ENCODE measurements around the gene ZNF557. TPM values are rescaled to one million over a fixed set of nuclear protein-coding genes. Genes with fewer than 3 reads are reported as not detected.

Gene ZNF557
- total and polyA plus RNA-seq, 2 of the 4 experiments (the other 2 are of a cell fraction) = 3.7 to 21.1 TPM

DNA sequence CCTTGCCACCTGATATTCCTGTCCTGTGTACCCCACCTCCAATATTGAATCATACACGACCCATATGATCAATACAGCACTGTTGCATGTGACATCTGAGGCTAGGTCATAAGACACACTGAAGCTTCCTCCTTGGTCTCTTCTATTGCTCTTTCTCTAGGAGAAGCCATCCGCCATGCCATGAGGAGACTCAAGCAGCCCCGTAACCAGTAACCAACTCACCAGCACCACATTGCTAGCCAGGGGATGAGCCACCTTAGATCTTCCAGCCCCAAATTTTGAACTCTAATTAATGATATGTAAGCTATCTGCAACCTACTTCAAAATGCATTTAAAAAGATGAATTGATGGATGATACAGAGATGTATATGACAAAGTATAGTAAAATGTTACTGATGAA, 28.6 kb downstream of the ZNF557 start:
- WGBS, 2 experiments (ENCODE audit: extremely low coverage in 2 of 2, insufficient read length in 1 of 2) = no CpG with 5 or more reads among the region's 3 CpGs
- H3K14ac ChIP-seq (replicated peaks; ENCODE audit: low read depth, low read length) = no peak overlapping the region
- H2AK5ac ChIP-seq (ENCODE audit: low read depth, low read length) = no peak overlapping the region
- no peaks in the 10 kb centered on the region; a peak in 1 of 4 replicates for H3K79me1 ChIP-seq (ENCODE audit: low read depth in 1 of 2, low read length in 2 of 2)
- H2AK9ac ChIP-seq (replicated peaks; ENCODE audit: low read depth, low read length, poor library complexity) = no peak overlapping the region
- no peaks in the 10 kb centered on the region for H3K9me1 ChIP-seq (ENCODE audit: insufficient read depth, low read length)
- H3K9me3 ChIP-seq (ENCODE audit: control insufficient read depth, insufficient read depth, low read length) = peaks cover 12% of the 10 kb centered on the region
- no peak for ATAC-seq (ENCODE audit: low read depth)
- H2BK20ac ChIP-seq (ENCODE audit: low read depth, low read length) = no peak overlapping the region
- peak overlapping the region in 1 of 2 experiments; percentile 13; a peak in 2 of 4 replicates for H4K8ac ChIP-seq (ENCODE audit: low read depth in 2 of 2, low read length in 2 of 2)
- H3K4me3 ChIP-seq (ENCODE audit: insufficient read depth, low read depth, low read length) = no peak overlapping the region
- H2BK120ac ChIP-seq (ENCODE audit: low read depth, low read length) = no peak overlapping the region
- no peak overlapping the region for H3K23ac ChIP-seq (ENCODE audit: low read depth, low read length)
- H3K36me3 ChIP-seq (ENCODE audit: control insufficient read depth, insufficient read depth, low read length) = no peaks in the 10 kb centered on the region
- no peak overlapping the region for H3K9ac ChIP-seq (ENCODE audit: low read depth, low read length)
- H3K27ac ChIP-seq (ENCODE audit: insufficient read depth, low read length) = no peak overlapping the region
- POLR2A ChIA-PET (ENCODE audit: unreplicated experiment) = interaction anchor here (0.6 kb wide), 2 partner anchors 26 to 605 kb away, joined by 3 to 7 read pairs; no protein-coding TSS in a partner anchor
- no peaks in the 10 kb centered on the region for H4K20me1 ChIP-seq (ENCODE audit: insufficient read depth, low read length)
- no peak overlapping the region for H2BK15ac ChIP-seq (ENCODE audit: low read depth, low read length)
- H3K56ac ChIP-seq (ENCODE audit: extremely low read depth, insufficient read depth, low read length) = no peak overlapping the region
- BruUV-seq (replicated peaks) = no TSS peak
- H3K18ac ChIP-seq (ENCODE audit: low read depth, low read length) = no peak overlapping the region
- no peak overlapping the region; the same call in 1 of the 2 replicates for H3K4me2 ChIP-seq (ENCODE audit: low read depth, low read length)
- no peak overlapping the region for H2AFZ ChIP-seq (replicated peaks; ENCODE audit: low read length, poor library complexity)
- H2BK5ac ChIP-seq (ENCODE audit: low read depth, low read length, poor library complexity, severe bottlenecking) = no peak overlapping the region
- intact Hi-C loops (cut with micrococcal nuclease) = no loop called here
- no peak overlapping the region for H4K5ac ChIP-seq (ENCODE audit: low read depth, low read length)
- H3K4ac ChIP-seq (ENCODE audit: low read depth, low read length) = no peak overlapping the region
- no peak overlapping the region for H4K91ac ChIP-seq (ENCODE audit: insufficient read depth, low read depth, low read length)
- CTCF ChIA-PET = no interaction called here
- TF ChIP-seq, protein P1, sequence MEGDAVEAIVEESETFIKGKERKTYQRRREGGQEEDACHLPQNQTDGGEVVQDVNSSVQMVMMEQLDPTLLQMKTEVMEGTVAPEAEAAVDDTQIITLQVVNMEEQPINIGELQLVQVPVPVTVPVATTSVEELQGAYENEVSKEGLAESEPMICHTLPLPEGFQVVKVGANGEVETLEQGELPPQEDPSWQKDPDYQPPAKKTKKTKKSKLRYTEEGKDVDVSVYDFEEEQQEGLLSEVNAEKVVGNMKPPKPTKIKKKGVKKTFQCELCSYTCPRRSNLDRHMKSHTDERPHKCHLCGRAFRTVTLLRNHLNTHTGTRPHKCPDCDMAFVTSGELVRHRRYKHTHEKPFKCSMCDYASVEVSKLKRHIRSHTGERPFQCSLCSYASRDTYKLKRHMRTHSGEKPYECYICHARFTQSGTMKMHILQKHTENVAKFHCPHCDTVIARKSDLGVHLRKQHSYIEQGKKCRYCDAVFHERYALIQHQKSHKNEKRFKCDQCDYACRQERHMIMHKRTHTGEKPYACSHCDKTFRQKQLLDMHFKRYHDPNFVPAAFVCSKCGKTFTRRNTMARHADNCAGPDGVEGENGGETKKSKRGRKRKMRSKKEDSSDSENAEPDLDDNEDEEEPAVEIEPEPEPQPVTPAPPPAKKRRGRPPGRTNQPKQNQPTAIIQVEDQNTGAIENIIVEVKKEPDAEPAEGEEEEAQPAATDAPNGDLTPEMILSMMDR (conservative IDR thresholded peaks at IDR 0.05; ENCODE audit: low read depth, low read length) = no peak
- TF ChIP-seq MAFK (IDR thresholded peaks at IDR 0.05; ENCODE audit: low read depth, low read length) (no peak), BHLHE40 (IDR thresholded peaks at IDR 0.05; ENCODE audit: low read depth, low read length) (no peak), CHD1 (IDR thresholded peaks at IDR 0.05; ENCODE audit: low read depth, low read length) (no peak)
- no peaks in the 10 kb centered on the region for H3K27me3 ChIP-seq (ENCODE audit: control insufficient read depth, insufficient read depth, low read length)
- DNase-seq = no peak
- dilution Hi-C loops (cut with HindIII; ENCODE audit: low sequenced_read_pairs, unreplicated experiment) = no loop called here
- in situ Hi-C loops (cut with MboI; ENCODE audit: low sequenced_read_pairs) = no loop called here
- no peaks in the 10 kb centered on the region for H3K4me1 ChIP-seq (ENCODE audit: control insufficient read depth, insufficient read depth, low read length)

Data from IMR-90 (cell line).